Measurements from ENCODE around the gene NSG1.
"Not testable (repeated sequence)": the region's sequence is repeated elsewhere in the genome, so short reads cannot be mapped to it uniquely, and the experiment has no call there.

NSG1 gene

DNA sequence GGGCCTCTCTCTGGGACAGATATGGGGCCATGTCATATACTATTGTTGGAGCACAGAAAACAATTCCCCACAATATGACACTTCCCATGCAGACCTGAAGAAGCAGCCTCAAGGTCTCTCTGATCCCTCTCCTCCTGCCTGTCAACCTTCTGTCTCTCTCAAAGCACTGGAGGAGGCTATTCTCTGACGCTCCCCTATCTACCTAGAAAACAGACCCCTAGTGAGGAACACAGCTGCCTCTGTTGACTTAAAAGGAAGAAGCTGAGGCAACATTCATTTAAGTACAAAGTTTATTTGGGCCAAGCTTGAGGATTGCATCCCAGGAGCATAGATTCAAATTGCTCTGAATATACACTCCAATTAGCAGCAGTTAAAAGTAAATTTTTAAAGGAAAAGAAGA is 39.3 kb upstream of the NSG1 start:
- TF ChIP-seq, protein P1, sequence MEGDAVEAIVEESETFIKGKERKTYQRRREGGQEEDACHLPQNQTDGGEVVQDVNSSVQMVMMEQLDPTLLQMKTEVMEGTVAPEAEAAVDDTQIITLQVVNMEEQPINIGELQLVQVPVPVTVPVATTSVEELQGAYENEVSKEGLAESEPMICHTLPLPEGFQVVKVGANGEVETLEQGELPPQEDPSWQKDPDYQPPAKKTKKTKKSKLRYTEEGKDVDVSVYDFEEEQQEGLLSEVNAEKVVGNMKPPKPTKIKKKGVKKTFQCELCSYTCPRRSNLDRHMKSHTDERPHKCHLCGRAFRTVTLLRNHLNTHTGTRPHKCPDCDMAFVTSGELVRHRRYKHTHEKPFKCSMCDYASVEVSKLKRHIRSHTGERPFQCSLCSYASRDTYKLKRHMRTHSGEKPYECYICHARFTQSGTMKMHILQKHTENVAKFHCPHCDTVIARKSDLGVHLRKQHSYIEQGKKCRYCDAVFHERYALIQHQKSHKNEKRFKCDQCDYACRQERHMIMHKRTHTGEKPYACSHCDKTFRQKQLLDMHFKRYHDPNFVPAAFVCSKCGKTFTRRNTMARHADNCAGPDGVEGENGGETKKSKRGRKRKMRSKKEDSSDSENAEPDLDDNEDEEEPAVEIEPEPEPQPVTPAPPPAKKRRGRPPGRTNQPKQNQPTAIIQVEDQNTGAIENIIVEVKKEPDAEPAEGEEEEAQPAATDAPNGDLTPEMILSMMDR (conservative IDR thresholded peaks at IDR 0.05; ENCODE audit: low read depth, low read length), result no peak
- no peak for DNase-seq (ENCODE audit: low read depth)
- no peak overlapping the region for H3K4me3 ChIP-seq (ENCODE audit: low read depth, low read length)

DNA sequence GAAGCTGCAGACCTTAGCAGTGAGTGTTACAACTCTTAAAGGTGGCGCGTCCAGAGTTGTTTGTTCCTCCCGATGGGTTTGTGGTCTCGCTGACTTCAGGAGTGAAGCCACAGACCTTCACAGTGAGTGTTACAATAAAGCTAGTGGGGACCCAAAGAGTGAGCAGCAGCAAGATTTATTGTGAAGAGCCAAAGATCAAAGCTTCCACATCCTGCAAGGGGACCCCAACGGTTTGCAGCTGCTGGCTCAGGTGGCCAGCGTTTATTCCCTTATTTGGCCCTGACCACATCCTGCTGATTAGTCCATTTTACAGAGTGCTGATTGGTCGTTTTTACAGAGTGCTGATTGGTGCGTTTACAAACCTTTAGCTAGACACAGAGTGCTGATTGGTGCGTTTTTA is 38.3 kb upstream of the NSG1 start:
- not testable (repeated sequence) for DNase-seq (ENCODE audit: low read depth)

DNA sequence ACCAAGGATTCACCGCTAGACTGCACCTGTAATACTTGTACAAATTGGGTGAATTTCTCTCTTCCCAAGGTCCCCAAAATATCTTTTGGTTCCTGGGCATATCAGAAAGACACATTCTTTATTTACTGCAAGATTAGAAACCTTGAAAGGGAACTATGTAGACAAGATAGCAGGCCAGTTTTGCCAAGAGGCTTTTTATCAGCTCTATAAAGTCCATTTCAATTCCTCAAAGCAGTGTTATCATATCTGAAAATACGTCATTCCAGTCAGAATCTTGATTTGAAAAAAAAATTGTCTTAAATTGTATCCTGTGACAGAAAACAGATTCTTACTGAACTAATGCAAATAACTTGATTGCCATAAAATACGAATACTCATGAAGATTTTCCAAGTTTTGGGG is 37.0 kb upstream of the NSG1 start:
- TF ChIP-seq, protein P1 (conservative IDR thresholded peaks at IDR 0.05; ENCODE audit: low read depth, low read length), result no peak
- DNase-seq (ENCODE audit: low read depth), result no peak
- no peak overlapping the region for H3K4me3 ChIP-seq (ENCODE audit: low read depth, low read length)

More for the DNA sequence above, 38.3 kb upstream of the NSG1 start:
- H3K4me3 ChIP-seq (ENCODE audit: low read depth, low read length), result not testable (repeated sequence)

DNA sequence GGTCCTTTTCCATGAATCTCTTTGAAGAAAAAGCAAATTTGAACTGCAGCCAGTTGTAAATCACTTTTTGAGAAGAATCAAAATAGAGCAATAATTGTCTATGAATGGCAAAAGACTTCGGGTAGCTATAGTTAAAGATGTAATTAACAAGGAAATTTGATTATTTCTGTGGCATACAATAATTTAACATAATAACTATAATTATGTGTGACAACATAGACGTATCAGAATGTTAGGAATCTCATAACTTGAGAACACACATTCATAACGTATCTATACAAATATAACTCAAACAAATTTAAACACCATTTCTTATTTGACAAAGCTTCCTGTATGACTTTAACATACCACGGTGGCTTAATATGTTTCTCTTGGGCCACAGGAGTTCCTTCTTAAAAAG is 36.0 kb upstream of the NSG1 start:
- DNase-seq (ENCODE audit: low read depth), result no peak
- TF ChIP-seq, protein P1 (conservative IDR thresholded peaks at IDR 0.05; ENCODE audit: low read depth, low read length), result no peak
- no peak overlapping the region for H3K4me3 ChIP-seq (ENCODE audit: low read depth, low read length)

DNA sequence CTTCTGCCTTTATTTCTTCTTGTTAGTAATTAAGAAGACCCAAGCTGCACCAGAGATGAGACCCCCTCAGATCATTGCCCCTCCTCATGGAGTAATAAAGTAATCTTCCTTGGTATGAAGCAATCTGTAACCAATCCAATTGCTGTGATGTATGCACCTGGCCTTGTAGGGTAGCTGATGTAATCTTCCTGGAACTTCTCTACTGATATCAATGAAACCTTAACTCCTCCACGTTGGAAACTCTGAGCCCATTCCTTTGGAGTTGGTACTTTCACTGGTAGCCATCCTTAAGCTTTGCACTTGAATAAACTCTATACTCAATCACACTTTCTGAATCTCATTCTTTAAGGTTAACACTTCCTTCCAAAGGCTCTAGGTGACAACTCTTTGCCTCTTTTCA is 31.6 kb upstream of the NSG1 start:
- TF ChIP-seq, protein P1 (conservative IDR thresholded peaks at IDR 0.05; ENCODE audit: low read depth, low read length), result no peak
- no peak overlapping the region for H3K4me3 ChIP-seq (ENCODE audit: low read depth, low read length)
- no peak for DNase-seq (ENCODE audit: low read depth)

DNA sequence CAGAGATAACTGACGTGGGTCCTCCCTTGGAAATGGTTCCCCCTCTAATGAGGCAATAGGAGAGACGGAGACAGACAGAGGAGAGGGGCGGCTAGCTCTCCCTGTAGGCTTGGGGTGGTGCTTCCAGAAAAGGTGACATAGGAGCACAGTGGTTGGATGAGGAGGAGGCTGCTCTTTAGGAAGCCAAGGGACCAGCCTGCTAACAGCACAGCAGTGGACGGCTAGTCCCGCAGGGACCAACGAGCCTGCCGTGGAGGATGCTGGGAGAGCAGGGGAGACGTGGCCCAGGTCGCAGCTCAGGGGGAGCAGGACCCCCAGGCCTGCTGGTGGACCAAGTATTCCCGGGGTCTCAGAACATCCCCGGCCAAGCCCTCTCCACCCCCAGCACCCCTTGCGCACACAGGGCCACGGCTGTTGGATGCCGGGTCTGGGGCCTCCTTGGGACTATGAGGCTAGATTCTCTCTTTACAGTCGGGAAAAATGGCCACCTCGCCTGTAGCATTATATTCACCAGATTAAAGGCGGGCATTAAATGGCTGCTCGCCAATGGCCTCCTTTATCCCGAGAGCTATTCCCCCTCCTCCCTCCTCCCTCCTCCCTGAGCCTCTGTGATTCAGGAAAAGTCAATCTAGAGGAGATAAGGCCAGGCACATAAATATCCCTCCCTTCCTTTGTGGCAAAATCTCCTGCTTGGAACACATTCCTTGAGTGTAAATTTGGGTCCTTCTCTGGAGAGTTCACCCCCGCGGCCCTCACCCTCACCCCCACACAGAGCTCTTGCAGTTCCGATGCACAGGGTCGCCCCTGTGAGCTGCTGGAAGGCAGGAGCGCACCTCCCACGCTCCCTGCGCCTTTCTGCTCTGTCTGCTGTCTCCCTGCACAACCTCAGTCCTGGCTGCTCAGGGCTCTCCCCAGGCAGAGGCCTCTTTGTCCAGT is 30.5 kb upstream of the NSG1 start:
- no peak for DNase-seq (ENCODE audit: low read depth)
- TF ChIP-seq, protein P1 (conservative IDR thresholded peaks at IDR 0.05; ENCODE audit: low read depth, low read length), result no peak
- H3K4me3 ChIP-seq (ENCODE audit: low read depth, low read length), result no peak overlapping the region

DNA sequence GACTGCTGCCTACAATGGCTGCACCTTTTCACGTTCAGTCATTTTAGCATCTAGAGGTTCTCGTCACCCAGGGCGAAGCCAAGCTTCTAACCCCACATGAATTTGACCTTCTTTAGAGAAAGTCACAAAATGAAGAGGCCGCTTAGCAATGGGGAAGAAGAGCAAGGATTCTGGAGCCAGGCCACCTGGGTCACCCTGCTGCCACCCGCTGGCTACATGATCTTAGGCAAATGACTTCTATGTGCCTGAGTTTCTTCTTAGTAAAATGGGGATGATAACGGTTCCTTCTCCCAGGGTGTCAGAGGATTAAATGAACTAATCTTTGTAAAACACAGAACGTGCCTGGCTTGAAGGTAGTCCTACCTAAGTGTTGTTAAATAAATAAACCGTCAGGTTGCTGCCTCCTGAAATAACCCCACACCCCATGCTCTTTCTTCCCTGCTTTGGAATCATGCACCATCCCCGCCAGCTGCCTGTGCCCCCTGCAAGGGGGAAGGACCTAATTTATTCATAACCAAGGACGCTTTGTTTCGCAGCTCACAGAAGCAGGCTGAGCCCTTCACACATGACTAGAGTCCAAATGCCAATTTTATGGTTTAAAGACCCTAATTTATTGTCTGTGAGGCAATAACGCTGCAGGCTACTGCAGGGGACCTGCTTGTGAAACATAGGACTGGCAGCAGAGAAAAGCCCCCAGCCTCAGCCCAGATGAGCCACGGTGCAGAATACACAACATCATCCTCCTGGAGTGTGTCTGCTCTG is 28.6 kb upstream of the NSG1 start:
- no peak for DNase-seq (ENCODE audit: low read depth)
- no peak overlapping the region for H3K4me3 ChIP-seq (ENCODE audit: low read depth, low read length)
- TF ChIP-seq, protein P1 (conservative IDR thresholded peaks at IDR 0.05; ENCODE audit: low read depth, low read length), result no peak

Data from choroid plexus epithelial cell (primary cell).